Measurements from ENCODE around the gene C1QL4. TPM values are rescaled to one million over a fixed set of nuclear protein-coding genes. Genes with fewer than 3 reads are reported as not detected.
"Not testable (repeated sequence)": the region's sequence is repeated elsewhere in the genome, so short reads cannot be mapped to it uniquely, and the experiment has no call there.

C1QL4 gene
- not detected for total RNA-seq

- peak; percentile 70 for DNase-seq (ENCODE audit: low spot score)
- ATAC-seq = peak; percentile 97
Measured at GRCh38 chr12:49336645-49337584, at the start of gene C1QL4. TSS of gene C1QL4 (minus strand) at chr12:49337188. CDS start at chr12:49336477, 711 bp downstream.

- ATAC-seq; DNase-seq (ENCODE audit: low spot score): not testable (repeated sequence)
Measured at GRCh38 chr12:49380184-49380583, 43.2 kb upstream of the C1QL4 start.

GRCh38 chr12:49377386-49377785 lies 40.4 kb upstream of the C1QL4 start:
- DNase-seq (ENCODE audit: low spot score) (no peak), ATAC-seq (no peak)

- ATAC-seq (no peak), DNase-seq (ENCODE audit: low spot score) (no peak)
Measured at GRCh38 chr12:49375406-49375805, 38.4 kb upstream of the C1QL4 start.

- peak; percentile 31 for DNase-seq (ENCODE audit: low spot score)
- ATAC-seq = no peak
Measured at GRCh38 chr12:49370539-49370938, 33.6 kb upstream of the C1QL4 start.

GRCh38 chr12:49369411-49370145 lies 32.6 kb upstream of the C1QL4 start:
- ATAC-seq = no peak
- DNase-seq (ENCODE audit: low spot score) = no peak

- no peak for DNase-seq (ENCODE audit: low spot score)
Measured at GRCh38 chr12:49368240-49368600, 31.2 kb upstream of the C1QL4 start.

DNA sequence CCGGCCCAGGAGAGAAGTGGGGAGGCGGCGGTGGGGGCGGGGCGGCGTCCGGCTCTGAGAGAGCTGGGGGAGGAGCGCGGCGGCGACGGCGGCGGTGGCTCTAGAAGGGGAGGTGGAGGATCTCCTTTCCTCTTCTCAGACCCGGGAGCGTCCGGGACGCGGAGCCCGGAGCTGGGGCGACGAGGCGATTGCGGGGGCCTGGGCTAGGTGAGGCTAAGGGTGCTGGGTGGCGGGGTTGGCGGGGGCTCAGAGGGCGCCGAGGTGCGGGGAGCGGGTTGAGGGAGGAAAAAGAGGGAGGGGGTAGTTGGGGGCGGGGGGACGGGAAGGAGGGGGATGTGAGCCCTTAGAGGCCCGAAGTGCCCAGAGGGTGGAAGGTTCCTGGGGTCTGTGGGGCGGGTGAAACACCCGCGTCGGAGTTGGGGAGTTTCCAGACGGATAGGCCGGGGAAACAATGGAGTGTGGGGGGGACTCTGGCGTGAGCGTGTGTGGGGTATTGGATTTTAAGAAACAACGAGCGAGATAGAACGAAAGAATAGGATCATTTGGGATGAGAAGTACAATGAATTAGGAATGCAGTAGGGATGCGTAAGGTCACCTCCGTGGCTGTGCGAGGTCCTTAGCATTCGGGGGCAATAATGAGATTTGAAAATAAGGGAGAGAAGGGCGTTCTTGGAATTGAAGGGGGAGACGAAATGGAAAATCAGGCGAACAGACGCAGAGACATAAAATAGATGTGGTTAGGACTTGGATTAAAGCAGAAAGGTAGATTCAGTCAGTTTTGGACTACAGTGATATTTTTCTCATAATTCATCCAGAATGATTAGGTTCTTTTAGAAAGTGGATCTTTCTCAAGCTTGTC lies 30.6 kb upstream of the C1QL4 start, which contains the start of gene SPATS2:
Gene SPATS2, plus strand, starts transcription at position 82 of the 859 bp plus-strand sequence. CDS start 93,551 bp downstream, outside the sequence.
- DNase-seq (ENCODE audit: low spot score) = no peak
- no peak for ATAC-seq

More at GRCh38 chr12:49368240-49368600, 31.2 kb upstream of the C1QL4 start:
- ATAC-seq = no peak

DNA sequence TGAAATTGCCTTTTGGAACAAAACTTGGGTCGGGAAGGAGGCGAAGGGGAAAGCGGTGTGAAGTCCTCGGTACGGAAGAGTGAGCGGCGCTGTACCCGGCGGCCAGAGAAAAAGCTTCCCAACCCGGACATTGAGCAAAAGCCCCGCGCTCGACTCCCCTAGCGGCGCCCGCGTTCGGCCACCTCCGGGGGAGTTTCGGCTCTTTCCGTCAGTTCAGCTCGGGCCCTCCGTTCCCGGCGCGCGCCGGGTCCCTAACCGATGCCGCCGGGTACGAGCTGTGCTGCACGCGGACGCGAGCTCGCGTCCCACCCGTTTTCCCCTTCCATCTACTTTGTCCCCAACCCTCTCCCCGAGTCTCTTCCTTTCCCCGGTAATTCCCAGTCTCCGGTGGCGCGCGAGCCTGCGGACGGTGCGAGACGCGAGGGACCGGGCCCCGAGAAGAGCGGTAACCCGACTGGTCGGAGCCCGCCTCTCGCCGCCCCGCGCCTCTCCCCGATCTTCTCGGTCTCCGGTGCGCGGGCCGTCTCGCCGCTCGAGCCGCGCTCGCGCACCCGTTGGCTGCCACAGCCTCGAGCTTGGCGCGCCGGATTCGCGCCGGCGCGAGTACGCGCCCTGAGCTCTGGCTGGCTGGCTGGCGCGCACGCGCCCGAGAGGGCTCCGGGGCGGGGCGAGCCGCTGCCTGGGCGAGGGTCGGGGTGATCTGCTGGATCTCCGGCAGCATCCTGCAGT lies 29.8 kb upstream of the C1QL4 start:
- ATAC-seq (peak; percentile 92), DNase-seq (ENCODE audit: low spot score) (peak; percentile 93)

DNA sequence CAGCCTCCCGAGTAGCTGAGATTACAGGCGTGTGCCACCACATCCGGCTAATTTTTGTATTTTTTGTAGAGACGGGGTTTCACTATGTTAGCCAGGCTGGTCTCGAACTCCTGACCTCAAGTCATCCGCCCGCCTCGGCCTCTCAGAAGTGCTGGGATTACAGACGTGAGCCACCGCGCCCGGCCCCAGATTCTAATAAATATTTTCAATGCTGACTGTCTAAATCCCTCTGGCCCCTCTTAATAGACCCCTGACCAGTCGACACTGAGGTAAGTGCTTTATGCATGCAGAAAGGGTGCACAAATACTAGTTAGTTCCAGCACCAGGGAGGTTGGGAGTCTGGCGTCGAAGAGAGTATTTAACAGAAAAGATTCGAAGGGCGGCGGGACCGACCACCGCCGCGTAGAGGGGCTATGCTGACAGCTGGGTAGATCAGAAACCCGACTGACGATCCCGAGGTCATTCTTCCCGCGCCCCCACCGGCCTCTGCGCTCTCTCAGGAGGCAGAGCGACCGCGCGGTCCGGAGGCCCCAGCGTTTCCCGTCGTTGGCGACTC lies 29.2 kb upstream of the C1QL4 start:
- no peak for DNase-seq (ENCODE audit: low spot score)
- ATAC-seq = peak; percentile 38

DNA sequence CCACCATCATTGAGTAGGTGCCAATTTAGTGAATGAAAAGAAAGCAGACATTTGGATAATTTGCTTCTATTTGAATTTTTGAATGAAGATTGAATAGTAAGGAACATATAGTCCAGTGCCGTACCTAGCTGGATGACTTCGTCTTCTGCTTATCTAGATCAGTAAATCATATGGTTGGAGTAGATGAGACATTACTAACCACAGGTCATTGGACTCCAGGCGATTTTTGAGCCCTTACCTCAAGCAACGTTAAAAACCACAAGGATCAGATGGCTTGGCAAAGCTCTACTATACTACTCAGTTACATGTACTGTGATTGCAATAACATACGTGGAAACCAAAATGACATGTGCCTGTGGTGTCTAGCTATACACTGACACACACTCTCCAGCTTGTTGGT lies 28.6 kb upstream of the C1QL4 start:
- ATAC-seq = no peak
- no peak for DNase-seq (ENCODE audit: low spot score)

GRCh38 chr12:49364989-49365388 lies 28.0 kb upstream of the C1QL4 start:
- ATAC-seq = no peak
- no peak for DNase-seq (ENCODE audit: low spot score)

DNA sequence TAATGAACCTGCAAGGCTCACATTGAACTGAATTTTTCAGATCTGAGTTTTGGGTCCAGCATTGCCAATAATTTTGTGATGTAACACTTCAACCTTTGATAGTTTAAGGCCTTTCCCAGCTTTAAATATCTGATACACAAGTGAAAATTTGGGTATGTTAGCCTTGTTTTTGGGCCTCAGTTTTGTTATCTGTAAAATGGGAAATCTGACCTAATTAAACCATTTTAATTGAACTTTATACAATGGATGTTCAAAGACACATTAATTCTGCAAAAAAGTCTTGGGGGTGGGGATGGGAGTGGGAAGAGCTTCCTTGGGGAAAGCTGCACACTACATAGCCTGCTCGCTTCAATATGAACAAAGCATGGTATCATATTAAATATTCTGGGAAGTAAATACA lies 25.1 kb upstream of the C1QL4 start:
- ATAC-seq (no peak), DNase-seq (ENCODE audit: low spot score) (no peak)

DNA sequence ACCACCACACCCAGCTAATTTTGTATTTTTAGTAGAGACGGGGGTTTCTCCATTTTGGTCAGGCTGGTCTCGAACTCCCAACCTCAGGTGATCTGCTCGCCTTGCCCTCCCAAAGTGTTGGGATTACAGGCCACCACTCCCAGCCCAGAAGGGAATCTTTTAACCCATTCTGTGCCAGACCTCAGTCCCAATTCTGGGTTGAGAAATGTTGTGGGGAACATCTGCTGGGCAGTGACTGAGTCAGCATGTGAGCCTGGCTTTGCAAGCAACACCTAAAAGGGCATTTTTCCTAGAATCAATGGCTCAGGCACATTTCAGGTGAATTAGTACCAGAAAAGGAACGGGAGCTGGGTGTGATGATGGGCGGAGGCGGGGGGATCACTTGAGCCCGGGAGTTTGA lies 22.7 kb upstream of the C1QL4 start:
- peak; percentile 22 for DNase-seq (ENCODE audit: low spot score)
- no peak for ATAC-seq

DNA sequence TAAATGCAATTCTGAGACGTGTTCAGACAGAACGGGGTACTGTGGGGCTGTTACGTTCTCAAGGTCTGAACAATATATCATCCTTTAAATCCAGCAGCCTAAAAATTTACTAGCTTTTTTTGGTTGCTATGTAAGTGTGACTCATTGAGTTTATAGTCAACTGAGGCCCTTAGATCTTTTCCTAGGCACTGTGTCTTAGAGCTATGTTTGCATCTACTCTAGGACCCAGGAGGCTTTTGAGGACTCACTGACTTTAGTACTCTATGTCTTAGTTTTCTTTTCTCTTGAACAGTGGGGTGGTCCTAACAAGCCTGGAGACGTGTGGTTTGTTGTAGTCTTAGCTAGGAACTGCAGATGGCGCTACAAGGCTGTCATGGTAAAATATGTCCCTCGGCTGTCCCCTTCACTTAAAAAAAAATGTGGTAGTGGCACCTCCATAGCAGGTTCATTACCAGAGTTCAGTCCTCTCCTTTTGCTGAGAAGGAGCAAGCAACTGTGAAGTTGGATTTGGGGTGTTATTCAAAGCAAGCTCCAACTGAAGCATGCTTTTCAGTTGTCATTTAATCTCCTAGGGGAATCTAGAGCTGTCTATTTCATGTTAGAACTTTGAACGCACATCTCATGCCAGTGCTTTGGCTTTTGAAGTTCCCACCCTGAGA lies 21.6 kb upstream of the C1QL4 start:
- DNase-seq (ENCODE audit: low spot score) (peak; percentile 44), ATAC-seq (peak; percentile 90)

DNA sequence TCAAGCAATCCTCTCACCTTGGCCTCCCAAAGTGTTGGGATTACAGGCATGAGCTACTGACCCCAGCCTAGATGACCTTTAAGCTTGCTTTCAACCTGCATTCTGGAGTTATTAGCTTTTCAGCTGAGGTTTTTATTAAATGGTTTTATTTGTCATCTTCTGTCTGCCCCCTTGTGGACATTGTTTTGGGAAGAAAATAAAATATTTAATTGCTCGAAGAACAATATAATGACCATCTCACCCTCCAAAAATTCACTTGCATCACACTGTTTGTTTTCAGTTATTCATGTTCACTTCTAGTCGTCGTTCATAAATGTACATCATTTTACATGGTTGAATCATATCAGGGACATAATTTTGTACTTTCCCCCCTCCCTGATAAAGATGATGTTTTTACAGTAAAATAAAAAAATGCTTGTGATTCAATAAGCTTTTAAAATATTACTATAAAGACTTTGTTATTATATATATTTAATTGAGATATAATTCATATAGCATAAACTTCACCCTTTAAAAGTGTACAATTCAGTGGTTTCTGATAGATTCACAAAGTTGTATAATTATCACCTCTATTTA lies 20.2 kb upstream of the C1QL4 start:
- DNase-seq (ENCODE audit: low spot score) (no peak), ATAC-seq (peak; percentile 62)

- DNase-seq (ENCODE audit: low spot score) = peak; percentile 15
- no peak for ATAC-seq
Measured at GRCh38 chr12:49355913-49356312, 18.9 kb upstream of the C1QL4 start.

DNA sequence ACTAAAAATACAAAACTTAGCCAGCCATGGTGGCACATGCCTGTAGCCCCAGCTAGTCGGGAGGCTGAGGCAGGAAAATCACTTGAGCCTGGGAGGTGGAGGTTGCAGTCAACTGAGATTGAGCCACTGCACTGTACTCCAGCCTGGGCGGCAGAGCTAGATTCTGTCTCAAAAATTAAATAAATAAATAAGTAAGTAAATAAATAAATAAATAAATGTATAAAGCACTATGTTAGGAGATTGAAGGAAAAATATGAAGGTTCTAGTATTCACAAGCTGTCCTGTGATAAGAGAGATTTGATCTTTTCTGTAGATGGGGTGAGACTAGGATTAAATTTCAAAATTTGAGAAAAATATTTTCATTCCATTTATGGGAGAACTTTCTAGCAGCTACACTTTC lies 15.4 kb upstream of the C1QL4 start:
- no peak for ATAC-seq
- DNase-seq (ENCODE audit: low spot score) = peak; percentile 18

- DNase-seq (ENCODE audit: low spot score) (peak; percentile 41), ATAC-seq (no peak)
Measured at GRCh38 chr12:49349266-49349665, 12.3 kb upstream of the C1QL4 start.
